Muscle of back (tissue), 11 donors: Measurements from ENCODE around the gene LRRTM4. TPM values are rescaled to one million over a fixed set of nuclear protein-coding genes. Genes with fewer than 3 reads are reported as not detected.
"Not testable (repeated sequence)": the region's sequence is repeated elsewhere in the genome, so short reads cannot be mapped to it uniquely, and the experiment has no call there.

ENCODE experiments used
- DNase-seq, 3 donors: peaks; one replicate each; pipeline versions ENCODE4 v3.0.0 to v3.0.0-alpha.2; 2013
- polyA plus RNA-seq, 10 donors: library from polyadenylated mRNA; unstranded; fragments of 120-200 nt; gene quantifications; one replicate each; pipeline ENCODE4 v1.2.1, GENCODE V29; 2013; ENCODE audit not compliant: insufficient read length in 10 of 10

The LRRTM4 gene
- polyA plus RNA-seq, 10 donors = 0.20 to 1.8 (median 0.49) TPM

GRCh38 chr2:76748581-76749296, 773.4 kb downstream of the LRRTM4 start:
- DNase-seq = no peak

GRCh38 chr2:76745605-76746004, 776.6 kb downstream of the LRRTM4 start:
- no peak for DNase-seq

GRCh38 chr2:76737607-76738006, 784.6 kb downstream of the LRRTM4 start:
- no peak for DNase-seq

- no peak for DNase-seq
Observed at GRCh38 chr2:76733736-76734135, 788.4 kb downstream of the LRRTM4 start.

- DNase-seq = no peak
Observed at GRCh38 chr2:76731157-76731556, 791.0 kb downstream of the LRRTM4 start.

GRCh38 chr2:76730021-76730420, 792.2 kb downstream of the LRRTM4 start:
- no peak for DNase-seq

GRCh38 chr2:76721226-76721625, 801.0 kb downstream of the LRRTM4 start:
- DNase-seq = no peak

GRCh38 chr2:76713312-76713711, 808.9 kb downstream of the LRRTM4 start:
- no peak for DNase-seq

- DNase-seq = no peak
Observed at GRCh38 chr2:76711490-76711889, 810.7 kb downstream of the LRRTM4 start.

GRCh38 chr2:76700894-76701293, 821.3 kb downstream of the LRRTM4 start:
- no peak for DNase-seq

GRCh38 chr2:76697998-76698713, 824.0 kb downstream of the LRRTM4 start:
- not testable (repeated sequence) for DNase-seq
